WTC11 (cell line): ENCODE measurements around the gene LIFR. TPM values are rescaled to one million over a fixed set of nuclear protein-coding genes. Genes with fewer than 3 reads are reported as not detected.

Experiments
- ATAC-seq: fragments of 200-7000 bp; cut with Tn5 transposase; 2 replicates; pipeline ENCODE4 v1.10.0; 2021; ENCODE audit warnings: mild to moderate bottlenecking, moderate library complexity
- CTCF ChIA-PET: fragments of 300-600 bp; sonication (Branson Sonifier 250); formaldehyde crosslinking; loops from one replicate; lab custom pipeline; 2021; ENCODE audit warnings: antibody characterized with exemption; lab: Charles Lee
- POLR2A ChIA-PET: fragments of 350-600 bp; sonication (Branson Sonifier 250); formaldehyde crosslinking; loops from one replicate; lab custom pipeline; 2021; ENCODE audit warnings: antibody characterized with exemption; lab: Charles Lee
- DNase-seq: peaks from one replicate; pipeline ENCODE4 v3.0.0; 2021; ENCODE audit warnings: low spot score
- H3K27ac Mint-ChIP-seq: 2 replicates; pipeline ENCODE4 v1.8.0; 2021; ENCODE audit warnings: mixed read lengths
- H3K27me3 Mint-ChIP-seq: 2 replicates; pipeline ENCODE4 v1.8.0; 2021; ENCODE audit warnings: low read depth, mild to moderate bottlenecking, moderate library complexity, mixed read lengths
- H3K36me3 Mint-ChIP-seq: 2 replicates; pipeline ENCODE4 v1.8.0; 2021; ENCODE audit warnings: mixed read lengths
- H3K4me1 Mint-ChIP-seq: 2 replicates; pipeline ENCODE4 v1.8.0; 2022; ENCODE audit warnings: mixed read lengths
- H3K4me3 Mint-ChIP-seq: 2 replicates; pipeline ENCODE4 v1.8.0; 2021; ENCODE audit warnings: mild to moderate bottlenecking, moderate library complexity, mixed read lengths
- H3K9me3 Mint-ChIP-seq: 2 replicates; pipeline ENCODE4 v1.8.0; 2021; ENCODE audit warnings: mixed read lengths
- MYBL2 ChIP-seq: sonication (generic); formaldehyde crosslinking; IDR thresholded peaks from 2 replicates; pipeline ENCODE4 v1.8.1; 2023; ENCODE audit warnings: mild to moderate bottlenecking, moderate library complexity, missing genetic modification reagents
- SP1 ChIP-seq: sonication (generic); formaldehyde crosslinking; conservative IDR thresholded peaks from 2 replicates; pipeline ENCODE4 v1.8.1; 2022; ENCODE audit warnings: missing genetic modification reagents
- ZNF219 ChIP-seq: sonication (generic); formaldehyde crosslinking; IDR thresholded peaks from 2 replicates; pipeline ENCODE4 v1.8.0; 2023; ENCODE audit warnings: missing genetic modification reagents, mild to moderate bottlenecking, borderline replicate concordance
- ZNF423 ChIP-seq: fragments of 250-450 bp; sonication (Bioruptor Pico); IDR thresholded peaks from 2 replicates; pipeline ENCODE4 v2.1.2; 2022; ENCODE audit warnings: mild to moderate bottlenecking, moderate library complexity
- total RNA-seq: library from RNA; stranded (reverse); gene quantifications from 3 replicates; pipeline ENCODE4 v1.2.3, GENCODE V29; 2021
- TF ChIP-seq, protein P1 (sequence below): sonication (generic); formaldehyde crosslinking; IDR thresholded peaks from 2 replicates; pipeline ENCODE4 v1.8.1; 2023; ENCODE audit warnings: mild to moderate bottlenecking, missing genetic modification reagents, moderate library complexity
- TF ChIP-seq, protein P2 (sequence below): fragments of 250-450 bp; sonication (Bioruptor Pico); IDR thresholded peaks from 2 replicates; pipeline ENCODE4 v1.9.0; 2021; ENCODE audit warnings: mild to moderate bottlenecking, borderline replicate concordance
- TF ChIP-seq, protein P3 (sequence below): sonication (generic); formaldehyde crosslinking; IDR thresholded peaks from 2 replicates; pipeline ENCODE4 v1.8.0; 2022; ENCODE audit warnings: missing genetic modification reagents
- TF ChIP-seq, protein P4 (sequence below): sonication (generic); formaldehyde crosslinking; IDR thresholded peaks from 2 replicates; pipeline ENCODE4 v1.8.0; 2022; ENCODE audit warnings: mild to moderate bottlenecking, missing genetic modification reagents
- TF ChIP-seq, protein P5 (sequence below): sonication (generic); formaldehyde crosslinking; IDR thresholded peaks from 2 replicates; pipeline ENCODE4 v1.8.1; 2023; ENCODE audit warnings: mild to moderate bottlenecking, missing genetic modification reagents, moderate library complexity
- TF ChIP-seq, protein P6 (sequence below): sonication (generic); formaldehyde crosslinking; IDR thresholded peaks from 2 replicates; pipeline ENCODE4 v1.8.1; 2023; ENCODE audit warnings: mild to moderate bottlenecking, missing genetic modification reagents

Gene LIFR
- total RNA-seq, 1 experiment from 2014 or later, result 14.4 TPM

DNA sequence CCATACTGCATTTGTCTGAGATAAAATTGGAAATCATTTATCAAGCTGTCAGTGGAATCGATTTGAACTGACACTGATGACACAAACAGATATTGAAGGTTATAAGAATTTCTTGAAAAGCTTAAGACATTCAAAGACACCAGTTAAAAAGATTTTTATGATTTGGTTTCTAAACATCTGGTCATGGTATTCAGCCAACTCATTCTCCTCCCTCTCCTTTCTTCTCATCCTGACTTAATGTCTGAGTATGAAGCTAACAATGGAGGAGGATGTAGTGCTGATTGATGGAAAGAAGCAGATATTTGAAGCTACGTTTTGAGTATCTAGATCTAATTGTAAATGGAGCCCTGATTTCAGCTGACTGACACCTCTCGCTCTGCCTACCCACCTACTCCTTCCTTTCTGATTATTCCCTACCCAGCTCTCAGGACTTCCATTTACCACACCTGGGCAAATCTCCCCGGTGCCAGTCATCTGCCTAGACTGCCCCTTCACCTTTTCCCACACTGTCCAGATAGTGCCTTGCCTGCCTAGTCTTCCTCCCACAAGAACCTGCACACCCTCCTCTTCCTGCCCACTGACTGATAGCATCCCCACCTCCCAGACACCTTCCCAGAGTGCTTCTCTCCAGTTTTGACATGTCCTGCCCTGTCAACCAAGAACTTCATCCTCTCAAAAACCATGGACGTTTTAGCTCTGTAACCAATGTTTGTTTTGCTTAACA, 20.7 kb upstream of the LIFR start (continued):
- TF ChIP-seq, protein P1, sequence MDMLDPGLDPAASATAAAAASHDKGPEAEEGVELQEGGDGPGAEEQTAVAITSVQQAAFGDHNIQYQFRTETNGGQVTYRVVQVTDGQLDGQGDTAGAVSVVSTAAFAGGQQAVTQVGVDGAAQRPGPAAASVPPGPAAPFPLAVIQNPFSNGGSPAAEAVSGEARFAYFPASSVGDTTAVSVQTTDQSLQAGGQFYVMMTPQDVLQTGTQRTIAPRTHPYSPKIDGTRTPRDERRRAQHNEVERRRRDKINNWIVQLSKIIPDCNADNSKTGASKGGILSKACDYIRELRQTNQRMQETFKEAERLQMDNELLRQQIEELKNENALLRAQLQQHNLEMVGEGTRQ (CRISPR knock-in tag), result no peak

DNA sequence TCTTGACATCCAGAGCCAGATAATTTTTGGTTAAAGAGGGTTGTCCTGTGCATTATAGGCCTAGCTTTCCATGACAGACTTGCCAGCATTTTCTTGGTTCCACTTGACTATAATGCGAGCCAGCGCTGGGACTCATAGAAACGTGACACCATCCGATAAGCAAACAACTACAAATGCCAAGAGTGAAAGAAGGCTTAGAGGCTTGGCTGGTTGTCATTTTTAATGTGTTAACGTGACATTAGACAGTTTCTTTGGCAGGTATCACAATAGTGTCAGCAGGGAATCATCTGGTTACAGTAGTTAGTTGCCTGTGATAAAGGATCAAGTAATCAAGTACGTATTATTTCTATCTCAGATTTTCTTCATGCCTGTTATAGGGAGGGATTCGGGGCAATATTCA, 20.0 kb upstream of the LIFR start:
- POLR2A ChIA-PET, result no interaction called here

DNA sequence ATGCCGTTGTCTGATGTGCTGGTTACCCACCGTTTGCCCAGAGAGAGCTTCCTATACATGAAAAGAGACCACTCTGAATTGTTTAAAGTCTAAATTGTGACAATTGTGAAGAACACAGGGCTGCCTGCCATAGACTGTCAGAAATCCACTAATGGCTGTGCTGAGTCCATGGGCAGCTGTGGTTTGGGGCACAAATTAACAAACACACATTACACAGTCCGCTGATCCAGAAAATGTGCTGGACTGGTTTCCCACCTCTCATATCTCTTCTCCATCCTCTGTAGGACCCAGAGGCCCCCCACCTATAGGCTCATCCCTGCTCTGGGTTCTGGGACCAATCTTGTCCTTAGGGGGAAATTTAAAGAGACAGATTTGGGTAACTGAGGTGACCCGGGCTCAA, 19.0 kb upstream of the LIFR start:
- TF ChIP-seq, protein P2, sequence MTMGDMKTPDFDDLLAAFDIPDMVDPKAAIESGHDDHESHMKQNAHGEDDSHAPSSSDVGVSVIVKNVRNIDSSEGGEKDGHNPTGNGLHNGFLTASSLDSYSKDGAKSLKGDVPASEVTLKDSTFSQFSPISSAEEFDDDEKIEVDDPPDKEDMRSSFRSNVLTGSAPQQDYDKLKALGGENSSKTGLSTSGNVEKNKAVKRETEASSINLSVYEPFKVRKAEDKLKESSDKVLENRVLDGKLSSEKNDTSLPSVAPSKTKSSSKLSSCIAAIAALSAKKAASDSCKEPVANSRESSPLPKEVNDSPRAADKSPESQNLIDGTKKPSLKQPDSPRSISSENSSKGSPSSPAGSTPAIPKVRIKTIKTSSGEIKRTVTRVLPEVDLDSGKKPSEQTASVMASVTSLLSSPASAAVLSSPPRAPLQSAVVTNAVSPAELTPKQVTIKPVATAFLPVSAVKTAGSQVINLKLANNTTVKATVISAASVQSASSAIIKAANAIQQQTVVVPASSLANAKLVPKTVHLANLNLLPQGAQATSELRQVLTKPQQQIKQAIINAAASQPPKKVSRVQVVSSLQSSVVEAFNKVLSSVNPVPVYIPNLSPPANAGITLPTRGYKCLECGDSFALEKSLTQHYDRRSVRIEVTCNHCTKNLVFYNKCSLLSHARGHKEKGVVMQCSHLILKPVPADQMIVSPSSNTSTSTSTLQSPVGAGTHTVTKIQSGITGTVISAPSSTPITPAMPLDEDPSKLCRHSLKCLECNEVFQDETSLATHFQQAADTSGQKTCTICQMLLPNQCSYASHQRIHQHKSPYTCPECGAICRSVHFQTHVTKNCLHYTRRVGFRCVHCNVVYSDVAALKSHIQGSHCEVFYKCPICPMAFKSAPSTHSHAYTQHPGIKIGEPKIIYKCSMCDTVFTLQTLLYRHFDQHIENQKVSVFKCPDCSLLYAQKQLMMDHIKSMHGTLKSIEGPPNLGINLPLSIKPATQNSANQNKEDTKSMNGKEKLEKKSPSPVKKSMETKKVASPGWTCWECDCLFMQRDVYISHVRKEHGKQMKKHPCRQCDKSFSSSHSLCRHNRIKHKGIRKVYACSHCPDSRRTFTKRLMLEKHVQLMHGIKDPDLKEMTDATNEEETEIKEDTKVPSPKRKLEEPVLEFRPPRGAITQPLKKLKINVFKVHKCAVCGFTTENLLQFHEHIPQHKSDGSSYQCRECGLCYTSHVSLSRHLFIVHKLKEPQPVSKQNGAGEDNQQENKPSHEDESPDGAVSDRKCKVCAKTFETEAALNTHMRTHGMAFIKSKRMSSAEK (CRISPR knock-in tag), result no peak
- TF ChIP-seq, protein P3, sequence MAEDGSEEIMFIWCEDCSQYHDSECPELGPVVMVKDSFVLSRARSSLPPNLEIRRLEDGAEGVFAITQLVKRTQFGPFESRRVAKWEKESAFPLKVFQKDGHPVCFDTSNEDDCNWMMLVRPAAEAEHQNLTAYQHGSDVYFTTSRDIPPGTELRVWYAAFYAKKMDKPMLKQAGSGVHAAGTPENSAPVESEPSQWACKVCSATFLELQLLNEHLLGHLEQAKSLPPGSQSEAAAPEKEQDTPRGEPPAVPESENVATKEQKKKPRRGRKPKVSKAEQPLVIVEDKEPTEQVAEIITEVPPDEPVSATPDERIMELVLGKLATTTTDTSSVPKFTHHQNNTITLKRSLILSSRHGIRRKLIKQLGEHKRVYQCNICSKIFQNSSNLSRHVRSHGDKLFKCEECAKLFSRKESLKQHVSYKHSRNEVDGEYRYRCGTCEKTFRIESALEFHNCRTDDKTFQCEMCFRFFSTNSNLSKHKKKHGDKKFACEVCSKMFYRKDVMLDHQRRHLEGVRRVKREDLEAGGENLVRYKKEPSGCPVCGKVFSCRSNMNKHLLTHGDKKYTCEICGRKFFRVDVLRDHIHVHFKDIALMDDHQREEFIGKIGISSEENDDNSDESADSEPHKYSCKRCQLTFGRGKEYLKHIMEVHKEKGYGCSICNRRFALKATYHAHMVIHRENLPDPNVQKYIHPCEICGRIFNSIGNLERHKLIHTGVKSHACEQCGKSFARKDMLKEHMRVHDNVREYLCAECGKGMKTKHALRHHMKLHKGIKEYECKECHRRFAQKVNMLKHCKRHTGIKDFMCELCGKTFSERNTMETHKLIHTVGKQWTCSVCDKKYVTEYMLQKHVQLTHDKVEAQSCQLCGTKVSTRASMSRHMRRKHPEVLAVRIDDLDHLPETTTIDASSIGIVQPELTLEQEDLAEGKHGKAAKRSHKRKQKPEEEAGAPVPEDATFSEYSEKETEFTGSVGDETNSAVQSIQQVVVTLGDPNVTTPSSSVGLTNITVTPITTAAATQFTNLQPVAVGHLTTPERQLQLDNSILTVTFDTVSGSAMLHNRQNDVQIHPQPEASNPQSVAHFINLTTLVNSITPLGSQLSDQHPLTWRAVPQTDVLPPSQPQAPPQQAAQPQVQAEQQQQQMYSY, result no peak
- TF ChIP-seq, all 79 proteins: peak for 0
- H3K4me1 Mint-ChIP-seq, result peaks cover 10% of the 10 kb centered on the region
- ChIA-PET POLR2A (no interaction called here), CTCF (no interaction called here)
- no peaks in the 10 kb centered on the region for H3K27me3 Mint-ChIP-seq
- DNase-seq, result no peak
- H3K36me3 Mint-ChIP-seq, result no peaks in the 10 kb centered on the region
- no peak for ATAC-seq
- H3K9me3 Mint-ChIP-seq, result no peaks in the 10 kb centered on the region
- no peak overlapping the region for H3K4me3 Mint-ChIP-seq
- no peak overlapping the region for H3K27ac Mint-ChIP-seq

More for the DNA sequence above, 20.0 kb upstream of the LIFR start:
- ATAC-seq, result no peak
- DNase-seq, result no peak
- TF ChIP-seq, protein P4, sequence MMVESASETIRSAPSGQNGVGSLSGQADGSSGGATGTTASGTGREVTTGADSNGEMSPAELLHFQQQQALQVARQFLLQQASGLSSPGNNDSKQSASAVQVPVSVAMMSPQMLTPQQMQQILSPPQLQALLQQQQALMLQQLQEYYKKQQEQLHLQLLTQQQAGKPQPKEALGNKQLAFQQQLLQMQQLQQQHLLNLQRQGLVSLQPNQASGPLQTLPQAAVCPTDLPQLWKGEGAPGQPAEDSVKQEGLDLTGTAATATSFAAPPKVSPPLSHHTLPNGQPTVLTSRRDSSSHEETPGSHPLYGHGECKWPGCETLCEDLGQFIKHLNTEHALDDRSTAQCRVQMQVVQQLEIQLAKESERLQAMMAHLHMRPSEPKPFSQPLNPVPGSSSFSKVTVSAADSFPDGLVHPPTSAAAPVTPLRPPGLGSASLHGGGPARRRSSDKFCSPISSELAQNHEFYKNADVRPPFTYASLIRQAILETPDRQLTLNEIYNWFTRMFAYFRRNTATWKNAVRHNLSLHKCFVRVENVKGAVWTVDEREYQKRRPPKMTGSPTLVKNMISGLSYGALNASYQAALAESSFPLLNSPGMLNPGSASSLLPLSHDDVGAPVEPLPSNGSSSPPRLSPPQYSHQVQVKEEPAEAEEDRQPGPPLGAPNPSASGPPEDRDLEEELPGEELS (CRISPR knock-in tag), result no peak
- TF ChIP-seq, protein P5, sequence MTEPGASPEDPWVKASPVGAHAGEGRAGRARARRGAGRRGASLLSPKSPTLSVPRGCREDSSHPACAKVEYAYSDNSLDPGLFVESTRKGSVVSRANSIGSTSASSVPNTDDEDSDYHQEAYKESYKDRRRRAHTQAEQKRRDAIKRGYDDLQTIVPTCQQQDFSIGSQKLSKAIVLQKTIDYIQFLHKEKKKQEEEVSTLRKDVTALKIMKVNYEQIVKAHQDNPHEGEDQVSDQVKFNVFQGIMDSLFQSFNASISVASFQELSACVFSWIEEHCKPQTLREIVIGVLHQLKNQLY (CRISPR knock-in tag), result no peak
- no peak for TF ChIP-seq MYBL2 (CRISPR knock-in tag)
- TF ChIP-seq SP1 (CRISPR knock-in tag), result no peak
- TF ChIP-seq ZNF219 (CRISPR knock-in tag), result no peak
- TF ChIP-seq, protein P6, sequence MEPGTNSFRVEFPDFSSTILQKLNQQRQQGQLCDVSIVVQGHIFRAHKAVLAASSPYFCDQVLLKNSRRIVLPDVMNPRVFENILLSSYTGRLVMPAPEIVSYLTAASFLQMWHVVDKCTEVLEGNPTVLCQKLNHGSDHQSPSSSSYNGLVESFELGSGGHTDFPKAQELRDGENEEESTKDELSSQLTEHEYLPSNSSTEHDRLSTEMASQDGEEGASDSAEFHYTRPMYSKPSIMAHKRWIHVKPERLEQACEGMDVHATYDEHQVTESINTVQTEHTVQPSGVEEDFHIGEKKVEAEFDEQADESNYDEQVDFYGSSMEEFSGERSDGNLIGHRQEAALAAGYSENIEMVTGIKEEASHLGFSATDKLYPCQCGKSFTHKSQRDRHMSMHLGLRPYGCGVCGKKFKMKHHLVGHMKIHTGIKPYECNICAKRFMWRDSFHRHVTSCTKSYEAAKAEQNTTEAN, result no peak
- no peak for TF ChIP-seq ZNF423 (CRISPR knock-in tag)
- Mint-ChIP-seq H3K36me3 (no peaks in the 10 kb centered on the region), H3K4me3 (no peak overlapping the region), H3K9me3 (no peaks in the 10 kb centered on the region), H3K27ac (no peak overlapping the region), H3K27me3 (no peaks in the 10 kb centered on the region), H3K4me1 (peaks cover 10% of the 10 kb centered on the region)
- CTCF ChIA-PET, result no interaction called here
